Mesothelial cell of epicardium (in vitro differentiated cells): ENCODE measurements around the gene GNL3. TPM values are rescaled to one million over a fixed set of nuclear protein-coding genes. Genes with fewer than 3 reads are reported as not detected.
A peak's percentile ranks its signal among the peaks of the same experiment; 100 is the strongest.
"Not testable (repeated sequence)": the region's sequence is repeated elsewhere in the genome, so short reads cannot be mapped to it uniquely, and the experiment has no call there.

ENCODE experiments used
- DNase-seq, 2 experiments: peaks; one replicate each; pipeline ENCODE4 v3.0.0; 2021; ENCODE audit warnings: low spot score in 2 of 2; ENCODE audit not compliant: unreplicated experiment in 2 of 2
- H3K27ac Mint-ChIP-seq: 2 replicates; pipeline ENCODE4 v1.8.0; 2021; ENCODE audit warnings: mixed read lengths
- H3K27me3 Mint-ChIP-seq: 2 replicates; pipeline ENCODE4 v1.8.0; 2021; ENCODE audit warnings: low read depth, mixed read lengths
- H3K36me3 Mint-ChIP-seq: 2 replicates; pipeline ENCODE4 v1.8.0; 2021; ENCODE audit warnings: mixed read lengths
- H3K4me1 Mint-ChIP-seq: 2 replicates; pipeline ENCODE4 v1.8.0; 2021; ENCODE audit warnings: mixed read lengths
- H3K4me3 Mint-ChIP-seq: 2 replicates; pipeline ENCODE4 v1.8.0; 2021; ENCODE audit warnings: mild to moderate bottlenecking, moderate library complexity, mixed read lengths
- H3K9me3 Mint-ChIP-seq: 2 replicates; pipeline ENCODE4 v1.8.0; 2021; ENCODE audit warnings: mixed read lengths
- CTCF ChIP-seq: fragments of 200-600 bp; sonication (generic); IDR thresholded peaks from one replicate; pipeline ENCODE4 v1.5.0; 2021; ENCODE audit warnings: antibody characterized with exemption; ENCODE audit not compliant: unreplicated experiment
- total RNA-seq: library from RNA; stranded (reverse); gene quantifications from 3 replicates; pipeline ENCODE4 v1.2.1, GENCODE V29; 2021

The GNL3 gene
- total RNA-seq, 1 donor from 2014 or later, result 116 TPM

- no peaks in the 10 kb centered on the region for H3K4me1 Mint-ChIP-seq
- TF ChIP-seq CTCF, result no peak
- no peaks in the 10 kb centered on the region for H3K9me3 Mint-ChIP-seq
- H3K27ac Mint-ChIP-seq, result no peak overlapping the region
- no peak for DNase-seq
- no peak overlapping the region for H3K4me3 Mint-ChIP-seq
- no peaks in the 10 kb centered on the region for H3K27me3 Mint-ChIP-seq
- peaks cover 31% of the 10 kb centered on the region for H3K36me3 Mint-ChIP-seq
These were observed 14.2 kb upstream of the GNL3 start for GRCh38 chr3:52671676-52672075.

GRCh38 chr3:52676201-52676600, 9.6 kb upstream of the GNL3 start:
- not testable (repeated sequence) for H3K9me3 Mint-ChIP-seq, H3K27ac Mint-ChIP-seq, H3K4me1 Mint-ChIP-seq, DNase-seq, H3K4me3 Mint-ChIP-seq, H3K27me3 Mint-ChIP-seq
- peaks cover 43% of the 10 kb centered on the region for H3K36me3 Mint-ChIP-seq

GRCh38 chr3:52678265-52679198, 7.3 kb upstream of the GNL3 start:
- Mint-ChIP-seq H3K9me3 (no peaks in the 10 kb centered on the region), H3K36me3 (peaks cover 35% of the 10 kb centered on the region), H3K27me3 (no peaks in the 10 kb centered on the region), H3K27ac (no peak overlapping the region), H3K4me1 (peaks cover 14% of the 10 kb centered on the region), H3K4me3 (no peak overlapping the region)
- no peak for TF ChIP-seq CTCF
- DNase-seq, result no peak

GRCh38 chr3:52679199-52679538, 6.7 kb upstream of the GNL3 start:
- DNase-seq, result no peak
- Mint-ChIP-seq H3K27me3 (no peaks in the 10 kb centered on the region), H3K27ac (no peak overlapping the region), H3K4me1 (peaks cover 18% of the 10 kb centered on the region), H3K4me3 (no peak overlapping the region), H3K9me3 (no peaks in the 10 kb centered on the region), H3K36me3 (peaks cover 35% of the 10 kb centered on the region)
- no peak for TF ChIP-seq CTCF

GRCh38 chr3:52679811-52680210, 6.0 kb upstream of the GNL3 start:
- Mint-ChIP-seq H3K9me3 (no peaks in the 10 kb centered on the region), H3K36me3 (peaks cover 34% of the 10 kb centered on the region), H3K4me1 (peaks cover 24% of the 10 kb centered on the region), H3K27ac (no peak overlapping the region), H3K4me3 (no peak overlapping the region), H3K27me3 (no peaks in the 10 kb centered on the region)
- no peak for TF ChIP-seq CTCF
- no peak for DNase-seq

- no peak for TF ChIP-seq CTCF
- Mint-ChIP-seq H3K27me3 (no peaks in the 10 kb centered on the region), H3K4me1 (peaks cover 28% of the 10 kb centered on the region), H3K27ac (peak overlapping the region; percentile 83), H3K4me3 (no peak overlapping the region), H3K36me3 (peaks cover 20% of the 10 kb centered on the region), H3K9me3 (no peaks in the 10 kb centered on the region)
- no peak for DNase-seq
These were observed 4.2 kb upstream of the GNL3 start for GRCh38 chr3:52681596-52681995.
